Stimulated activated CD8-positive, alpha-beta memory T cell treated with anti-CD3 and anti-CD28 coated beads, Interleukin-7, amount 100 ng/mL, for 48 hours (primary cell): ENCODE data around the gene FAAP20.

Experiments
- DNase-seq, 2 donors: peaks; one replicate each; pipeline ENCODE4 v3.0.0-alpha.2; 2020; ENCODE audit warnings: low read depth in 1 of 2; ENCODE audit errors: extremely low read depth in 1 of 2

Gene FAAP20

DNA sequence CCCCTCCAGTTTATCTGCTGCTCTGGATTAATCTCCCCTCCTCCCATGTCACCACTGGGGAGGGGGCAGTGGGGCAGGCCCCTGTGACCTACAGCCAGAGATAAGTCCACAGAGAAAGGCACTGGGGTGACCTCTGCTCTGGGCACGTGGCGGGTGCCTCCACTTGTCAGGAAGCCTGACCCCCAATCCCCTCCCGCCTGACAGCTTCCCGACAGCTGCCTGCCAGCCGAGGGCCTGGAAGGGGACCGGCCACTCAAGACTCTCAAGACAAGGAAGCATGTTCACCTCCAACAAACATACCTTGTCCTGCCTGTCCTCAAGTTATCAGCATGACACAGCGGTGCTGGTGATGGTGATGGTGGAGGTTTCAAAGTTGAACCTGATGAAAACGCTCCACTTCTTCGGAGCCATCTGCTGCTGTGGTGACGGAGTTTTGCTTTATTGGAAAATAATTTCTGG, 3.2 kb upstream of the FAAP20 start:
- no peak for DNase-seq

DNA sequence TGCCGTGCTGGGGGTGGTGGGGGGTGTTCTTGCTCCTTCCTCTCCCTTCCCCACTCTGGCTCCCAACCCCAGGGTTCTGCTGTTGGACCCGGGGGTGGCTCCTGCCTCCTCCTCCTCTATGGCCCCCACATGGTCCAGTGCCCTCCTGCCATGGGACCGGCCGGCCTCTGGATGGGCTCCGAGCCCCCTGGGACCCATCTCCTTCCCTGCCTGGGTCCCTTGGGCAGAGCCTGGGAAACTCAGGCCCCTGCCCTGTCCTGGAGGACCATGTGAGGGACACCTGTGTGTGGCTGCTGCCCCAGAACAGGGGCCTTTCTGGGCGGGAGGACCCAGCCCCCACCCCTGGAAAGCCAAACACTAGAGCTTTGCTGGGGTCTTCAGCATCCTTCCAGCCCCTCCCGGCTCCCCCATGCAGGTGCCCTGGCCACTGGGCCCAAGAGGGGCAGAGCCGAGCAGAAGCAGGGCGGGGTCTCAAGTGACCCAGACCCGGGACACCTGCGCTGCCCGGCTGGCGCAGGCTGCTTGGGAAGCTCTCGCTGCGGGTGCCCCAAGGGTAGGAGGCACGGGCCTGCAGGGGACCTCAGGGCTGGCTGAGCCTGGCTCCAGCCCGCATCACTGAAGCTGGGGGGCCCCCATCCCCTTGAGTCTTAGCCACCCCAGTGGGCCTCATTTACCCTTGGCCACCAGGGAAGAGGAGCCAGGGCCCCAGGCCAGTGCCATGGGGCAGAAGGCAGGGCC, 2.5 kb upstream of the FAAP20 start:
- no peak for DNase-seq

DNA sequence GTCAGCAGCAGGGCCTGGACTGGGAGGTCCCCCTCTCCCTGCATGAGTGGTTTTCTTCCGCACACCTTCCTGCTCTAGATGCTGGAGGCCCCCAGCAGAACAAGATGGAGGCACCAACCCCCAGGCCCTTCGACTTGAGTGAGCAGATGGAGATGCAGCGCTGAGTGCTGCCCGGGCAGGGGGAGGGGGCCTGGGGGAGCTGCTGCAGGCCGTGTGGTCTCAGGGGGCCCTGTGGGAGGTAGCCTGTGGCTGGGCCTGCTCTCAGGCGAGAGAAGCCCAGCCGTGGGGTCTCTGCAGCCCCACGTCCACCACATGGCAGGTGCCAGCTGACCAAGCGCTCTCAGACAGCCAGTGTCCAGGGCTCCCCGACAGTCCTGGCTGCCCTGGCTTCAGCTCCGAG, 1.2 kb upstream of the FAAP20 start:
- no peak for DNase-seq

DNA sequence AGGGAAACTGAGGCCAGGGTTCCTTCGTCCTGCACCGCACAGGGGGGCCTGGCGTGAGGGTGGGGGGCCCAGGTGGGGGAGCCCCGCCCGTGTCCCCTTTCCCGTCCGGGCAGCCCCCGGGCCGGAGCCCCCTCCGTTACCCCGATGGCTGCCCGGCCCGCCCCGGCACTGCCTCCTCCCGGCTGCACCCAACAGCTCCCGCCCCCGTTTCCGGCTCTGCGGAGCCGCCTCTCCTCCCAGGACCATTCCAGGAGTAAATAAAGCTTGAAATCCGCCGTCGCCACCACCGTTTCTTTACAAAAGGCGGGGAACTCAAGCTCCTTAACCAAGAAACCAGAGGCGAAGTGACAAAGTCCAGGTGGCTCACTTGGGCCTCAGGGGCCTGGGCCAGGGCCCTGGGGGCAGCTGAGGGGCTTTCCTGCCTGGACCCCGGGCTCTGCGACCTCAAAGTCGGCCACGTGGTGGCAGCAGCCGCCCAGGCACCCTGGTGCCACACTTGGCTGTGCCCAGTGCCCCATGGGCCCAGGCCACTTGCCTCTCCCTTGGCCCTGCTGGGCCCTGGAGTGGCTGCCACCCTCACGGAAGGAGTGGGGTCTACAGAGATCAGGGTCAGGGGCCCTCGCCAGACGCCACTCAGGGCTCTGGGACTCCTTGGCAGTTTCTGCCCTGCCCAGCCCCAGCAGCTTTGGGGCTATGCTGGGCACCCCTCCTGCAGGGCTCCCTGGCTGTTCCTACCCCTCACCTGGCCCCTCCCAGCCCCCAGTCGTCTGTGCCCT, 514 bp upstream of the FAAP20 start:
- DNase-seq = peak; percentile 73 to 76

GRCh38 chr1:2193514-2194281, 874 bp downstream of the FAAP20 start:
- no peak for DNase-seq

DNA sequence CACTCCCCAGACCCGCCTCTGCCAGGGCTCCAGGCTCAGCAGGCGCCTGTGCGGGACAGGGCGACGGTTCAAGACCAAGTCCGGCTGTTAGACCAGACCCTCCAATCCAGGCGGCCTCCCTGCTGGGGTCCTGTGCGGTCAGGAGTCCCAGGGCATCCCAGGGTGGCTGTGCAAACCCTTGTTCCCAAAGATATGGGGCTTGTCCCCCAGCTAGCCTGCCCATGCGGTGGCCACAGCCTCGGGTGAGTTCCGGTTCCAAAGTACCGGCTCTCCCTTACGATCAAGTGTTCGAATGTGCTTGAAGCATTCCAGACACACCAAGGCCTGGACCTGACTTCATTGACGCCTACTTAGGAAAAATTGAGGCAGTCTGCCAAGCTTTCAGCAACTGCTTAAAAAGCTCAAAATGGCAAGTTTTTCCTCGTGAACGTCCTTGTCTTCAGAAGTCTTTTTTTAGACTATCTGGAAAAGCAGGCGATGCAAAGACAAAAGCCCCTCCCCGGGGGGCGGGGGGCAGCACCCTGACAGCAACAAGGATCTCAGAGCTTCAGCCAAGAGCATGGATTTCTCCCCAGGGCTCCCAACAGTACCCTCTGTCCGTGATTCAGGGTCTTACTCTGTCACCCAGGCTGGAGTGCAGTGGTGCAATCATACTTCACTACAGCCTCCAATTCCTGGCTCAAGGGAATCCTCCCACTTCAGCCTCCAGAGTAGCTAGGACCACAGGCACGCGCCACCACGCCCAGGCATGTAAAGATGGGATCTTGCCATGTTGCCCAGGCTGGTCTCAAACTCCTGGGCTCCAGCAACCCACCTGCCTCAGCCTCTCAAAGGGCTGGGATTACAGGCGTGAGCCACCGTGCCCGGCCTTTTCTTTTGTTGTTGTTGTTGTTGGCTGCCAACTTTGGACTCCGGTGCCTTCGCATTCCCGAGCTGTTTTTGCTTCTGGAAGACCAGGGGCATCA, 2.3 kb downstream of the FAAP20 start:
- DNase-seq = no peak

DNA sequence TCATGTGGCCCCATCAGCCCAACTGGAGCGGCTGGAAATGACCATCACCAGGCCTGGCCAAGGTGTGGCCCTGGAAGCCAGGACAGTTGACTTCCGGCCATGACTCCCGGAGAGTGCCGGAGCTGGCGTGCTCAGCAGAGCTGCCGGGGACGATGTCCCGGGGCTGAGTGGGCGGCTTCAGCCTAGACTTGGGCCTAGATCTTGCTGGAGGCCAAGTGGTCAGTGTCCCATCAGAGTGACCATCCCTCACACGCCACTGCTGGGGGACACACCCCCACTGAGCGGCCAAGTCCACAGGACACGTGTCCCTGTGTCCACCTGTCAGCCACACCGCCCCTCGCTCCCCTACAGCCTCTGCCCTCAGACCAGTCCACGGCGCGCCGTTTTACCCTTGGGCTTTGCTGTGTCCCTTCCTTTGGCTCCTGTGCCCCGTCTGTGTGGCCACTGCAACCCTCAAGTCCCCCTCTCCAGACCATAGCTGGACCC, 4.0 kb downstream of the FAAP20 start:
- DNase-seq = no peak

- peak; percentile 78 to 80 for DNase-seq
Measured at GRCh38 chr1:2189459-2190425, 4.8 kb downstream of the FAAP20 start.

- DNase-seq = no peak
Measured at GRCh38 chr1:2188336-2188735, 6.2 kb downstream of the FAAP20 start.

DNA sequence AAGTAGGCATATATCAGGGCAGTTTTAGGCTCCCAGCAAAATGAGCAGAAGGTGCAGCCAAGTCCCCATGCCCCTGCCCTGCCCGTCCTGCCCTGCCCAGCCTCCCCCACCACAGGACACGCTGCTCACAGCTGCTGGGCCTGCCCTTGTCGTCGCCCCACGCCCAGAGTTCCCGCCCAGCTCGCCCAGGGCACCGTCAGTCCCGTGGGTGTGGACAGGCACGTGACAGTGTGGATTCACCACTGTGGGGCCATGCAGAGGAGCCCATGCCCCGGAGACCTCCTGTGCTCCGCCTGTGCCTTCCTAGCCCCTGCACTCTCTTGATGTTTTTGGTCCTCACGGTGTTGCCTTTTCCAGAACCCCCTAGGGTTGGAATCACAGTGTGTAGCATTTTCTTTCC, 7.0 kb downstream of the FAAP20 start:
- no peak for DNase-seq

GRCh38 chr1:2186901-2187300, 7.7 kb downstream of the FAAP20 start:
- no peak for DNase-seq

DNA sequence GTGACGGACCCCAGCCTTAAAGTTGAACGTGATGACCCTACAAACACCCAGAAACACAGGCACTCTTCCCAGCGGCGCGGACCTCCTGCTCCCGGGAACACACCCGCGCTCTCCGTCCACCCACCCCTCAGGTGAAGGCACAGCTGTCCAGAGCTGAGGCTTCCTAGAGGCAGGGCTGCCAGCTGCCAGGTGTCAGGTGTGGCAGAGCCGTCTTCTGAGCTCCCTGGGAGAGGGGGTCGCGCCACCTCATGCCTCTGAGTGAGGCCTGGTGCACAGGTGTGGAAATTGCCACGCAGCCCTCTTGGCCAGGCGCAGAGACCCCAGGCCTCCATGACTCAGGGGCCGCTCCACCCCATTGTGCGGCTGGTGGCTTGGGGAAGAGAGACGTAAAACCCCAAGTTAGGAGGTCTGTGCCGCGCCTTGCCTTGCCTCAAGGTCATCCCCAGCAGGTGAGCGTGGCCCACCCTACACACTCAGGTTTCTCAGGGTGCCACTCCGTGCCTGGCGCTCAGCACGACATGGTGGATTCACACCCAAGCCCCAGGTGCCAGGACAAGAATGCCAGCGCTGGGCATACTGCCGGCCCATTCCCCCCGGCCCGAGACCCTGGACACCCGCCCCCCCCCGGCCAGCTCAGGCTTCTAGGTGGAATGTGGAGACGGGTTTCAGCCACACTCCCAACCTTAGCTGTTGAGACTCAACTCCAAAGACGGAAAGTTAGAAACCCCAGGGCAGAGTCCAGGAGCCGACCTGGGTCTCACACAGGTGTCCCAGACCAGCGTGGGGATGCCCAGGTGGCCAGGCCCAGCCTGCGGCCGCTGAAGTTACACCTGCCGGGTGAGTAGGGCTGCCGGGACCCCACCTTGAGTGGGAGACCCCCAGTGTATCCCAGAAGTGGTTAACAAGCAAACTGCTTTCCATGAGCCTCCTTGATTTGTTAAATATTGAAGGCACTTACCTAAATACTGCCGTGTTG, 8.4 kb downstream of the FAAP20 start:
- DNase-seq = no peak

- DNase-seq = no peak
Measured at GRCh38 chr1:2184934-2185333, 9.6 kb downstream of the FAAP20 start.

GRCh38 chr1:2184531-2184930, 10.0 kb downstream of the FAAP20 start:
- DNase-seq = no peak

DNA sequence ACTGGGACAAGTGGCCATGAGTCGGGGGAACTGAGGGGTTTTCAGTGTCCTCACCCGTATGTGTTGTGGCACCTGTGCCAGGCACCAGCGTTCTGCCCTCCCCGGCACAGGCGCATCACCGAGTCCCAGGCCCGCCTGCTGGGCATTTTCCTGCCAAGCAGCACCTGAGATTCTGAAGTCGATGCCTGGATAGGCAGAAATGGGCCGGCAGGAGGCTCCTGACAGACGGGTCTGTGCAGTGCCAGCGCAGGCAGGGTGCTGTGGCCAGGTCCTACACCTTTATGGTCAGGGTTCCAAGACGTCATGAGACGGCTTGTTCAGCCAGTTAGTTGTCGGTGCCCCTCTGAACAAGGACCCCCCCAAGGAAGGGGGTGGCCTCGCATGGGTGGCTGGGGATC, 10.6 kb downstream of the FAAP20 start:
- DNase-seq = no peak

GRCh38 chr1:2182376-2182775, 12.2 kb downstream of the FAAP20 start:
- no peak for DNase-seq

- no peak for DNase-seq
Measured at GRCh38 chr1:2181752-2182151, 12.8 kb downstream of the FAAP20 start.

DNA sequence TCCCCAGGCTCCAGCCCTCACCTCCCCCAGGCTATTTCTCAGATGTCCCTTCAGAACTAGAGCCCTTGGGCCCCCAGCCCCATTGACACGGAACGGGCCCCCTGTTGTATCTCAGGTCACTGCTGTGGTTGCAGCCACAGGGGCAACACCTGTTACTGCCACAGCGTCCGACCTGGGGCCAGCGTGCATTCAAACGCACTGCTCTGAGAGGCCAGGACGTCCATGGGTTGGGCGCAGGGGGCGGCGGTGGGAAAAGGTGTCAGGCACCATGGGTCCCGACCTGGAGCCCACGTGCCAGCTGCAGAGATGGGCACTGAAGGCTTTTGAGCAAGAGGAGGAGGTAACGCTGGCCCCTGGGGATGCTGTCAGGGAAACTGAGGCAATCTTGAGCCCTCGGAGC, 13.3 kb downstream of the FAAP20 start:
- no peak for DNase-seq
